HepG2 (cell line): Measurements from ENCODE around the gene FAM83G. TPM values are rescaled to one million over a fixed set of nuclear protein-coding genes. Genes with fewer than 3 reads are reported as not detected.

Experiments
- AGO2 ChIP-seq: fragments of 200-400 bp; formaldehyde crosslinking; optimal IDR thresholded peaks from 2 replicates; pipeline ENCODE3; 2017; ENCODE audit warnings: mild to moderate bottlenecking, low read depth, low read length, moderate library complexity
- FOXA3 ChIP-seq: IDR thresholded peaks from 2 replicates; pipeline ENCODE4 v1.6.1; 2016; ENCODE audit warnings: missing genetic modification reagents, missing compliant biosample characterization
- HDAC1 ChIP-seq: sonication (generic); formaldehyde crosslinking; IDR thresholded peaks from 2 replicates; pipeline ENCODE4 v1.5.1; 2020; ENCODE audit warnings: mild to moderate bottlenecking, missing genetic modification reagents
- MAFG ChIP-seq: sonication (generic); formaldehyde crosslinking; IDR thresholded peaks from 2 replicates; pipeline ENCODE4 v1.5.1; 2020; ENCODE audit warnings: mild to moderate bottlenecking, missing genetic modification reagents
- MBD4 ChIP-seq: IDR thresholded peaks from 2 replicates; pipeline ENCODE4 v1.6.1; 2012; ENCODE audit warnings: low read length, inconsistent platforms, borderline replicate concordance
- NCOA1 ChIP-seq: sonication (generic); formaldehyde crosslinking; IDR thresholded peaks from 2 replicates; pipeline ENCODE4 v1.9.0; 2021; ENCODE audit warnings: missing genetic modification reagents
- SNAPC4 ChIP-seq: sonication (generic); formaldehyde crosslinking; IDR thresholded peaks from 2 replicates; pipeline ENCODE4 v1.4.0; 2020; ENCODE audit warnings: mild to moderate bottlenecking, missing genetic modification reagents
- TBX2 ChIP-seq: sonication (generic); formaldehyde crosslinking; IDR thresholded peaks from 2 replicates; pipeline ENCODE4 v1.5.0; 2020; ENCODE audit warnings: missing genetic modification reagents, mild to moderate bottlenecking, borderline replicate concordance
- ZBTB39 ChIP-seq: sonication (generic); formaldehyde crosslinking; IDR thresholded peaks from 2 replicates; pipeline ENCODE4 v1.5.0; 2020; ENCODE audit warnings: missing genetic modification reagents
- ZNF12 ChIP-seq: sonication (generic); formaldehyde crosslinking; IDR thresholded peaks from 2 replicates; pipeline ENCODE4 v1.5.0; 2020; ENCODE audit warnings: missing genetic modification reagents
- ZNF232 ChIP-seq: sonication (generic); formaldehyde crosslinking; IDR thresholded peaks from 2 replicates; pipeline ENCODE4 v1.4.0; 2020; ENCODE audit warnings: missing genetic modification reagents, borderline replicate concordance
- ZNF644 ChIP-seq: IDR thresholded peaks from 2 replicates; pipeline ENCODE4 v1.6.1; 2016; ENCODE audit warnings: low read depth
- polyA plus RNA-seq, 8 experiments: library from polyadenylated mRNA; depleted of rRNA in 3 of 8; stranded (reverse) in 7 of 8; unstranded in 1 of 8; fragments of >200 nt; fragmentation: Illumina TruSeq in 4 of 8; extraction: Trizol in 4 of 8; gene quantifications; 2 replicates each; pipeline versions ENCODE4 v1.2.1 to v1.2.3, GENCODE V29; 2011 to 2016; ENCODE audit warnings: low read depth in 4 of 8, missing spikeins in 1 of 8, mixed read lengths in 1 of 8; ENCODE audit not compliant: insufficient read depth in 1 of 8
- total RNA-seq, 5 experiments: library from RNA; depleted of rRNA; stranded (reverse); fragments of >200 nt; fragmentation: Illumina TruSeq; extraction: Trizol; gene quantifications; 2 replicates each; pipeline ENCODE4 v1.2.3, GENCODE V29; 2016; ENCODE audit warnings: low read depth in 1 of 5
- TF ChIP-seq, protein P1 (sequence below): sonication (generic); formaldehyde crosslinking; IDR thresholded peaks from 2 replicates; pipeline ENCODE4 v1.4.0; 2020; ENCODE audit warnings: missing genetic modification reagents, borderline replicate concordance
- TF ChIP-seq, protein P2 (sequence below): sonication (generic); formaldehyde crosslinking; IDR thresholded peaks from 2 replicates; pipeline ENCODE4 v1.5.0; 2020; ENCODE audit warnings: mild to moderate bottlenecking, missing genetic modification reagents
- TF ChIP-seq, protein P3 (sequence below): sonication (generic); formaldehyde crosslinking; conservative IDR thresholded peaks from 2 replicates; pipeline ENCODE4 v1.8.1; 2023; ENCODE audit warnings: missing genetic modification reagents

The FAM83G gene
- total and polyA plus RNA-seq, 2 of the 13 experiments (the other 11 are each of a cell fraction or from before 2014, with no cell fraction given) = 13.7 to 18.6 TPM

DNA sequence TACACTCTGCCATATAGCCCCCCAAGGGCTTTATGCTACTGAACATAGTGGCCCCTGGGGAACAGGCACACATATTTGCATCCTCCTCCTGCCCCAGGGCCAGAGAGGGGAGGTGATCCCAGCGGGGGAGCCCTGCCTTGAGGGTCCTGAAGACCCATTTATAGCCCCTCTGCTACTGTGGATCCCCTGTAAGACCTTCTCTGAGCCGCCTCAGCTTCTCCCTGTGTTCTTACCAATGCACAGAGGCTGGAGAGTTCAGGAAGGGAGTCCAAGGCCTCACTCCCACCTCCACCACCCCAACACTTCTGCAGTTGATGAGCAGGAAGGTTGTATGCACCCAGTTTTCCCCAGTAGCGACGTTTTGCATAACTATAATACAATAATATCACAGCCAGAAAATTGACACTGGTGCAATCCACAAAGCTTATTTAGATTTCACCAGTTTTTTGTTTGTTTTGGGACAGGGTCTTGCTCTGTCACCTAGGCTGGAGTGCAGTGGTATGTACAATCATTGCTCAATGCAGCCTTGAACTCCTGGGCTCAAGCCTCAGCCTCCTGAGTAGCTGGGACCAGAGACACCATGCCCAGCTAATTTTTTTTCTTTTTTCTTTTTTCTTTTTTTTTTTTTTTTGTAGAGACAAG is 1.3 kb upstream of the FAM83G start (continued):
- no peak for TF ChIP-seq MAFG
- TF ChIP-seq ZNF644 (CRISPR knock-in tag) = no peak
- TF ChIP-seq ZBTB39 (CRISPR knock-in tag) = peak; percentile 33; the same call in 1 of the 2 replicates
- no peak for TF ChIP-seq ZNF232
- 0 out of 2 replicates have a peak, but pooled peaks have one; percentile 44 for TF ChIP-seq SNAPC4 (CRISPR knock-in tag)
- TF ChIP-seq, protein P1, sequence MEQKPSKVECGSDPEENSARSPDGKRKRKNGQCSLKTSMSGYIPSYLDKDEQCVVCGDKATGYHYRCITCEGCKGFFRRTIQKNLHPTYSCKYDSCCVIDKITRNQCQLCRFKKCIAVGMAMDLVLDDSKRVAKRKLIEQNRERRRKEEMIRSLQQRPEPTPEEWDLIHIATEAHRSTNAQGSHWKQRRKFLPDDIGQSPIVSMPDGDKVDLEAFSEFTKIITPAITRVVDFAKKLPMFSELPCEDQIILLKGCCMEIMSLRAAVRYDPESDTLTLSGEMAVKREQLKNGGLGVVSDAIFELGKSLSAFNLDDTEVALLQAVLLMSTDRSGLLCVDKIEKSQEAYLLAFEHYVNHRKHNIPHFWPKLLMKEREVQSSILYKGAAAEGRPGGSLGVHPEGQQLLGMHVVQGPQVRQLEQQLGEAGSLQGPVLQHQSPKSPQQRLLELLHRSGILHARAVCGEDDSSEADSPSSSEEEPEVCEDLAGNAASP (CRISPR knock-in tag) = peak; percentile 89; the same call in 1 of the 2 replicates
- TF ChIP-seq, protein P2, sequence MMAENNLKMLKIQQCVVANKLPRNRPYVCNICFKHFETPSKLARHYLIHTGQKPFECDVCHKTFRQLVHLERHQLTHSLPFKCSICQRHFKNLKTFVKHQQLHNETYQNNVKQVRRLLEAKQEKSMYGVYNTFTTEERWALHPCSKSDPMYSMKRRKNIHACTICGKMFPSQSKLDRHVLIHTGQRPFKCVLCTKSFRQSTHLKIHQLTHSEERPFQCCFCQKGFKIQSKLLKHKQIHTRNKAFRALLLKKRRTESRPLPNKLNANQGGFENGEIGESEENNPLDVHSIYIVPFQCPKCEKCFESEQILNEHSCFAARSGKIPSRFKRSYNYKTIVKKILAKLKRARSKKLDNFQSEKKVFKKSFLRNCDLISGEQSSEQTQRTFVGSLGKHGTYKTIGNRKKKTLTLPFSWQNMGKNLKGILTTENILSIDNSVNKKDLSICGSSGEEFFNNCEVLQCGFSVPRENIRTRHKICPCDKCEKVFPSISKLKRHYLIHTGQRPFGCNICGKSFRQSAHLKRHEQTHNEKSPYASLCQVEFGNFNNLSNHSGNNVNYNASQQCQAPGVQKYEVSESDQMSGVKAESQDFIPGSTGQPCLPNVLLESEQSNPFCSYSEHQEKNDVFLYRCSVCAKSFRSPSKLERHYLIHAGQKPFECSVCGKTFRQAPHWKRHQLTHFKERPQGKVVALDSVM (CRISPR knock-in tag) = peak; percentile 87
- TF ChIP-seq ZNF12 (CRISPR knock-in tag) = peak; percentile 50; the same call in 1 of the 2 replicates
- TF ChIP-seq, protein P3, sequence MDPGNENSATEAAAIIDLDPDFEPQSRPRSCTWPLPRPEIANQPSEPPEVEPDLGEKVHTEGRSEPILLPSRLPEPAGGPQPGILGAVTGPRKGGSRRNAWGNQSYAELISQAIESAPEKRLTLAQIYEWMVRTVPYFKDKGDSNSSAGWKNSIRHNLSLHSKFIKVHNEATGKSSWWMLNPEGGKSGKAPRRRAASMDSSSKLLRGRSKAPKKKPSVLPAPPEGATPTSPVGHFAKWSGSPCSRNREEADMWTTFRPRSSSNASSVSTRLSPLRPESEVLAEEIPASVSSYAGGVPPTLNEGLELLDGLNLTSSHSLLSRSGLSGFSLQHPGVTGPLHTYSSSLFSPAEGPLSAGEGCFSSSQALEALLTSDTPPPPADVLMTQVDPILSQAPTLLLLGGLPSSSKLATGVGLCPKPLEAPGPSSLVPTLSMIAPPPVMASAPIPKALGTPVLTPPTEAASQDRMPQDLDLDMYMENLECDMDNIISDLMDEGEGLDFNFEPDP (CRISPR knock-in tag) = 0 out of 2 replicates have a peak, but pooled peaks have one; percentile 71
- no peak for TF ChIP-seq AGO2
- TF ChIP-seq FOXA3 = peak; percentile 95
- 0 out of 2 replicates have a peak, but pooled peaks have one; percentile 34 for TF ChIP-seq MBD4
- peak; percentile 71 for TF ChIP-seq NCOA1 (CRISPR knock-in tag)
- TF ChIP-seq TBX2 = peak; percentile 97
- TF ChIP-seq HDAC1 (CRISPR knock-in tag) = peak; percentile 54
